ENCODE results near the gene DLL3. TPM values are rescaled to one million over a fixed set of nuclear protein-coding genes. Genes with fewer than 3 reads are reported as not detected.

Gene DLL3
- polyA plus RNA-seq, 1 donor from 2014 or later = 35.5 TPM

Other genes starting within 250 kb of the DLL3 start
- not detected in 2 replicates for gene IFNL2, start 230.6 kb upstream of the DLL3 start, polyA plus RNA-seq
- not detected in 2 replicates for gene IFNL1, start 202.5 kb upstream of the DLL3 start, polyA plus RNA-seq
- 1.9 and 2.2 TPM in 2 replicates for gene LRFN1, start 178.1 kb upstream of the DLL3 start, polyA plus RNA-seq
- 0.35 TPM in 1 of 2 replicates, not detected in the other for gene GMFG, start 162.9 kb upstream of the DLL3 start, polyA plus RNA-seq
- 17.9 and 19.3 TPM in 2 replicates for gene SAMD4B, start 156.5 kb upstream of the DLL3 start, polyA plus RNA-seq
- gene PAF1, start 107.8 kb upstream of the DLL3 start, polyA plus RNA-seq = 37.3 and 67.2 TPM in 2 replicates
- 39.5 and 52.1 TPM in 2 replicates for gene MED29, start 107.6 kb upstream of the DLL3 start, polyA plus RNA-seq
- gene ZFP36, start 92.1 kb upstream of the DLL3 start, polyA plus RNA-seq = 0.34 TPM in 1 of 2 replicates, not detected in the other
- gene PLEKHG2, start 86.3 kb upstream of the DLL3 start, polyA plus RNA-seq = 14.3 and 23.2 TPM in 2 replicates
- gene RPS16, start 63.0 kb upstream of the DLL3 start, polyA plus RNA-seq = 22.6 and 31.0 TPM in 2 replicates
- gene SUPT5H, start 53.4 kb upstream of the DLL3 start, polyA plus RNA-seq = 90.7 and 92.5 TPM in 2 replicates
- gene TIMM50, start 18.1 kb upstream of the DLL3 start, polyA plus RNA-seq = 64.1 and 66.2 TPM in 2 replicates
- 1.3 TPM in 1 of 2 replicates, not detected in the other for gene SELENOV, start 16.2 kb downstream of the DLL3 start, polyA plus RNA-seq
- gene EID2B, start 33.9 kb downstream of the DLL3 start, polyA plus RNA-seq = 32.6 and 36.5 TPM in 2 replicates
- gene EID2, start 41.2 kb downstream of the DLL3 start, polyA plus RNA-seq = 45.4 and 47.4 TPM in 2 replicates
- gene LGALS13, start 103.6 kb downstream of the DLL3 start, polyA plus RNA-seq = not detected in 2 replicates
- gene LGALS16, start 157.0 kb downstream of the DLL3 start, polyA plus RNA-seq = not detected in 2 replicates
- gene LGALS14, start 205.5 kb downstream of the DLL3 start, polyA plus RNA-seq = 0.53 and 4.4 TPM in 2 replicates
- 1.1 and 4.1 TPM in 2 replicates for gene CLC, start 239.1 kb downstream of the DLL3 start, polyA plus RNA-seq